NB4 (cell line): ENCODE measurements around the gene OLFM1.
"Not testable (repeated sequence)": the region's sequence is repeated elsewhere in the genome, so short reads cannot be mapped to it uniquely, and the experiment has no call there.

Source experiments
- DNase-seq: peaks from one replicate; pipeline ENCODE4 v3.0.0; 2010; ENCODE audit warnings: low read depth
- H3K4me3 ChIP-seq: one replicate; pipeline ENCODE4 v1.5.1; 2011; ENCODE audit warnings: mild to moderate bottlenecking, low read depth, low read length, moderate library complexity
- MAX ChIP-seq: IDR thresholded peaks from 2 replicates; pipeline ENCODE4 v1.6.1; 2011; ENCODE audit warnings: low read depth, low read length
- MYC ChIP-seq: IDR thresholded peaks from 2 replicates; pipeline ENCODE4 v1.6.1; 2011; ENCODE audit warnings: low read depth, low read length
- POLR2A ChIP-seq: IDR thresholded peaks from 2 replicates; pipeline ENCODE4 v1.6.1; 2011; ENCODE audit warnings: mild to moderate bottlenecking; ENCODE audit not compliant: insufficient read length; ENCODE audit errors: extremely low read depth
- TF ChIP-seq, protein P1 (sequence below): IDR thresholded peaks from one replicate; pipeline ENCODE4 v1.5.1; 2012; ENCODE audit warnings: low read depth, low read length

Gene OLFM1

GRCh38 chr9:135148386-135148785 lies 60.9 kb downstream of the OLFM1 start:
- H3K4me3 ChIP-seq: no peak overlapping the region
- TF ChIP-seq POLR2A (no peak), MAX (no peak), MYC (no peak)
- TF ChIP-seq, protein P1, sequence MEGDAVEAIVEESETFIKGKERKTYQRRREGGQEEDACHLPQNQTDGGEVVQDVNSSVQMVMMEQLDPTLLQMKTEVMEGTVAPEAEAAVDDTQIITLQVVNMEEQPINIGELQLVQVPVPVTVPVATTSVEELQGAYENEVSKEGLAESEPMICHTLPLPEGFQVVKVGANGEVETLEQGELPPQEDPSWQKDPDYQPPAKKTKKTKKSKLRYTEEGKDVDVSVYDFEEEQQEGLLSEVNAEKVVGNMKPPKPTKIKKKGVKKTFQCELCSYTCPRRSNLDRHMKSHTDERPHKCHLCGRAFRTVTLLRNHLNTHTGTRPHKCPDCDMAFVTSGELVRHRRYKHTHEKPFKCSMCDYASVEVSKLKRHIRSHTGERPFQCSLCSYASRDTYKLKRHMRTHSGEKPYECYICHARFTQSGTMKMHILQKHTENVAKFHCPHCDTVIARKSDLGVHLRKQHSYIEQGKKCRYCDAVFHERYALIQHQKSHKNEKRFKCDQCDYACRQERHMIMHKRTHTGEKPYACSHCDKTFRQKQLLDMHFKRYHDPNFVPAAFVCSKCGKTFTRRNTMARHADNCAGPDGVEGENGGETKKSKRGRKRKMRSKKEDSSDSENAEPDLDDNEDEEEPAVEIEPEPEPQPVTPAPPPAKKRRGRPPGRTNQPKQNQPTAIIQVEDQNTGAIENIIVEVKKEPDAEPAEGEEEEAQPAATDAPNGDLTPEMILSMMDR: no peak
- DNase-seq: no peak

DNA sequence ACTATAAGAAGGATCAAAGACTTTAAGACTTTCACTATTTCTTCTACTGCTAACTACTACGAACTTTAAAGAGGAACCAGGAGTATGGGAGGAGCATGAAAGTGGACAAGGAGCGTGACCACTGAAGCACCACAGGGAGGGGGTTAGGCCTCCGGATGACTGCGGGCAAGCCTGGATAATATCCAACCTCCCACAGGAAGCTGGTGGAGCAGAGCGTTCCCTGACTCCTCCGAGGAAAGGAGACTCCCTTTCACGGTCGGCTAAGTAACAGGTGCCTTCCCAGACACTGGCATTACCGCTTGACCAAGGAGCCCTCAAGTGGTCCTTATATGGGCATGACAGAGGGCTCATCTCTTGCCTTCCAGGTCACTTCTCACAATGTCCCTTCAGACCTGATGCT lies 62.4 kb downstream of the OLFM1 start:
- DNase-seq, H3K4me3 ChIP-seq: not testable (repeated sequence)

GRCh38 chr9:135150981-135151380 lies 63.5 kb downstream of the OLFM1 start:
- no peak for TF ChIP-seq MYC
- TF ChIP-seq, protein P1: no peak
- no peak for TF ChIP-seq POLR2A
- no peak for TF ChIP-seq MAX
- no peak for DNase-seq
- no peak overlapping the region for H3K4me3 ChIP-seq

- no peak overlapping the region for H3K4me3 ChIP-seq
- TF ChIP-seq, protein P1: no peak
- TF ChIP-seq POLR2A: no peak
- DNase-seq: no peak
Observed at GRCh38 chr9:135151757-135152613, 64.5 kb downstream of the OLFM1 start.

- no peak for DNase-seq
- H3K4me3 ChIP-seq: no peak overlapping the region
- no peak for TF ChIP-seq MYC
- TF ChIP-seq POLR2A: no peak
- TF ChIP-seq, protein P1: no peak
- no peak for TF ChIP-seq MAX
Observed at GRCh38 chr9:135152614-135153334, 65.3 kb downstream of the OLFM1 start.

DNA sequence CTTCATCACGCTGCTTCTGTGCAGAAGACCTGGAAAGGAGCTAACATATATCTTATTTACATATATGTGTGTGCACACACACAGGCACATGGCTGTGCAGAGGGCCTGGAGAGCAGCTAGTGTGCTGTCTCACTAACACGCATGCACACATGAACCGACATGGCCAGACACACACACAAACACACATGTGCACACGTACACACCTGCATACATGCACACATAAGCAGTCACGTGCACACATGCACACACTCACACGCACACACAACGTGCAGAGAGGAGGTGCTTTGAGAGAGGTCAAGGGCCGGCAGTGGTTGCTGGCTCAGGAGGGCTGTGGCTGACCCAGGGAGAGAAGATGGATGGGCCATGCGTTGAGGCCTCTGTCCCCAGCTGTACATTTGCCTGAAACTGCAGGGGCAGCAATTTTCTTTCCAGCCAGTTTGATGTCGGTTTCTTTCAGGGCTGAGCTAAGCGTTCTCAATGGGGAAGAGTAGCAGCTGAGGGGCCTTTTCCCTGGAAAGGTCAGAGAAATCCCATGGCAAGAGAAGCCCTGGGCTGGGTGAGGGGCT lies 66.7 kb downstream of the OLFM1 start:
- DNase-seq: no peak
- H3K4me3 ChIP-seq: no peak overlapping the region
- TF ChIP-seq MYC (no peak), MAX (no peak), POLR2A (no peak)
- TF ChIP-seq, protein P1: no peak
